HG02885 (cell line): ENCODE measurements around the gene CYP21A2.
"Not testable (repeated sequence)": the region's sequence is repeated elsewhere in the genome, so short reads cannot be mapped to it uniquely, and the experiment has no call there.

Experiments
- ATAC-seq: cut with Tn5 transposase; IDR thresholded peaks from one replicate; pipeline ENCODE4 v1.9.1; 2021; ENCODE audit warnings: mild to moderate bottlenecking; ENCODE audit not compliant: unreplicated experiment, poor library complexity

CYP21A2 gene

DNA sequence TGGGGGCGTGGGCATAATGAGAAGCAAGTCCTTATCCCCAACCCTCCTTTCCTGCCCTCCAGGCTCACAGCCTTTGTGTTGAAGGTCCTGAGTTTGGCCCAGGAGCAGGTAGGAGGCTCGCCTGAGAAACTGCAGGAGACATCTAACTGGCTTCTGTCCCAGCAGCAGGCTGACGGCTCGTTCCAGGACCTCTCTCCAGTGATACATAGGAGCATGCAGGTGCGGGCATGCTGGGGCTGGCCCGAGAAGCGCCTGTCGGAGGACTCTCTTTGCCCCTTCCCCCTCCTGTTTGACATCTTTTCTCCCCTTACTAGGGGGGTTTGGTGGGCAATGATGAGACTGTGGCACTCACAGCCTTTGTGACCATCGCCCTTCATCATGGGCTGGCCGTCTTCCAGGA is 9.6 kb upstream of the CYP21A2 start:
- not testable (repeated sequence) for ATAC-seq

- not testable (repeated sequence) for ATAC-seq
Measured at GRCh38 chr6:32029553-32029952, 8.7 kb upstream of the CYP21A2 start.

GRCh38 chr6:32035283-32036013 is 2.8 kb upstream of the CYP21A2 start:
- not testable (repeated sequence) for ATAC-seq

- ATAC-seq, result not testable (repeated sequence)
Measured at GRCh38 chr6:32037136-32037535, 1.1 kb upstream of the CYP21A2 start.

DNA sequence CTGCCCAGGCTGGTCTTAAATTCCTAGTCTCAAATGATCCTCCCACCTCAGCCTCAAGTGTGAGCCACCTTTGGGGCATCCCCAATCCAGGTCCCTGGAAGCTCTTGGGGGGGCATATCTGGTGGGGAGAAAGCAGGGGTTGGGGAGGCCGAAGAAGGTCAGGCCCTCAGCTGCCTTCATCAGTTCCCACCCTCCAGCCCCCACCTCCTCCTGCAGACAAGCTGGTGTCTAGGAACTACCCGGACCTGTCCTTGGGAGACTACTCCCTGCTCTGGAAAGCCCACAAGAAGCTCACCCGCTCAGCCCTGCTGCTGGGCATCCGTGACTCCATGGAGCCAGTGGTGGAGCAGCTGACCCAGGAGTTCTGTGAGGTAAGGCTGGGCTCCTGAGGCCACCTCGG is 663 bp downstream of the CYP21A2 start:
- not testable (repeated sequence) for ATAC-seq

DNA sequence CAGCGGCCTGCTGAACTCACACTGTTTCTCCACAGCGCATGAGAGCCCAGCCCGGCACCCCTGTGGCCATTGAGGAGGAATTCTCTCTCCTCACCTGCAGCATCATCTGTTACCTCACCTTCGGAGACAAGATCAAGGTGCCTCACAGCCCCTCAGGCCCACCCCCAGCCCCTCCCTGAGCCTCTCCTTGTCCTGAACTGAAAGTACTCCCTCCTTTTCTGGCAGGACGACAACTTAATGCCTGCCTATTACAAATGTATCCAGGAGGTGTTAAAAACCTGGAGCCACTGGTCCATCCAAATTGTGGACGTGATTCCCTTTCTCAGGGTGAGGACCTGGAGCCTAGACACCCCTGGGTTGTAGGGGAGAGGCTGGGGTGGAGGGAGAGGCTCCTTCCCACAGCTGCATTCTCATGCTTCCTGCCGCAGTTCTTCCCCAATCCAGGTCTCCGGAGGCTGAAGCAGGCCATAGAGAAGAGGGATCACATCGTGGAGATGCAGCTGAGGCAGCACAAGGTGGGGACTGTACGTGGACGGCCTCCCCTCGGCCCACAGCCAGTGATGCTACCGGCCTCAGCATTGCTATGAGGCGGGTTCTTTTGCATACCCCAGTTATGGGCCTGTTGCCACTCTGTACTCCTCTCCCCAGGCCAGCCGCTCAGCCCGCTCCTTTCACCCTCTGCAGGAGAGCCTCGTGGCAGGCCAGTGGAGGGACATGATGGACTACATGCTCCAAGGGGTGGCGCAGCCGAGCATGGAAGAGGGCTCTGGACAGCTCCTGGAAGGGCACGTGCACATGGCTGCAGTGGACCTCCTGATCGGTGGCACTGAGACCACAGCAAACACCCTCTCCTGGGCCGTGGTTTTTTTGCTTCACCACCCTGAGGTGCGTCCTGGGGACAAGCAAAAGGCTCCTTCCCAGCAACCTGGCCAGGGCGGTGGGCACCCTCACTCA is 1.4 kb downstream of the CYP21A2 start:
- not testable (repeated sequence) for ATAC-seq

GRCh38 chr6:32040299-32041049 is 2.3 kb downstream of the CYP21A2 start:
- ATAC-seq, result not testable (repeated sequence)

- not testable (repeated sequence) for ATAC-seq
Measured at GRCh38 chr6:32041050-32041321, 2.8 kb downstream of the CYP21A2 start.

- ATAC-seq, result not testable (repeated sequence)
Measured at GRCh38 chr6:32041385-32041784, 3.2 kb downstream of the CYP21A2 start.

DNA sequence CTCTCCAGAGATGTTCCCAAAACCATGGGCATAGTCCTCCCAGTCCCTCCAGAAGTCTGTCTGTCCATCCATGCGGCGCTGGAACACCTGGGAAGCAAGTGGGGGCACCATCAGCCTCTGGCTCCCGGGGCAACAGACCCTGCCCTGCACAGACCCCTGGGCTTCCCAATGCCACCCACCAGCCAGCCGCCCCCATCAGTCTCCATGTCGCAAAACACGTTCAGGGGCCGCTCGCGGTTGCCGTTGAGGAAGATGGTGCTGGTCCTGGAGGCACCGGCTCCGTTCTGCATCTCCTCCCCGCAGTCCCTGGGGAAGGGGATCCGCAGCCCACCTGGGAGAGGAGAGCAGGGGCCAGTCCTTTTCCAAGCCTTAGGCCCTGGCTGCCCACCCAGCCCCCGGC is 4.1 kb downstream of the CYP21A2 start:
- not testable (repeated sequence) for ATAC-seq

GRCh38 chr6:32043589-32044380 is 5.6 kb downstream of the CYP21A2 start:
- not testable (repeated sequence) for ATAC-seq

- ATAC-seq, result not testable (repeated sequence)
Measured at GRCh38 chr6:32044916-32045315, 6.7 kb downstream of the CYP21A2 start.

DNA sequence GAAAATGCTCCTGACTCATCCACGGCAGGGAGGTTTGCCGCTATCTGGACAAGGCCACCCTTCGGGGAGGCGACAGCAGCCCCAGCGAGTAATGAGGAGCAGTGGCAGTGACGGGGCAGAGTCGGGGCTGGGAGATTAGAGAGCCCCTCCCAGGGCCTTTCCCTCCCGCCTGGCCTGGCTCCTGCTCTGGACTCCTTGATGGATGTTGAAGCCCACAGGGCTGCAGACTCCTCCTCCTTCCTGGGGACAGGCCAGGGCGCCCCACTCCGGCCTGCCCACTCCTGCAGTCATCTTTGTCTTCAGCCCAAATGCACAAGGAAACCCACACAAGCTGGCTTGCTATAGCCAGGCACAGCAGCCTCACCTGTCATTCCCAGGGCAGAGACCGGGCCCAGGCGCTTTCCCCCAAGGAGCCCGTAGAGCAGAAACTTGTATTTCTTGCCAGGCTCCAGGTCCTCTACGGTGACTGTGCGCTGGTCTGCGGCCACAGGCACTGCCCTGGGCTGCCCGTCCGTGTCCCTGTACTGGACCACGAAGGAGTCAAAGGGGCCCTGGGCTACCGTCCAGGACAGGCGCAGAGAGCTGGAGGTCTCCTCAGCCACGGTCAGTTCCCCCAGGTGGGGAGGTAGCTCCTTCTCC is 7.7 kb downstream of the CYP21A2 start:
- no peak for ATAC-seq

DNA sequence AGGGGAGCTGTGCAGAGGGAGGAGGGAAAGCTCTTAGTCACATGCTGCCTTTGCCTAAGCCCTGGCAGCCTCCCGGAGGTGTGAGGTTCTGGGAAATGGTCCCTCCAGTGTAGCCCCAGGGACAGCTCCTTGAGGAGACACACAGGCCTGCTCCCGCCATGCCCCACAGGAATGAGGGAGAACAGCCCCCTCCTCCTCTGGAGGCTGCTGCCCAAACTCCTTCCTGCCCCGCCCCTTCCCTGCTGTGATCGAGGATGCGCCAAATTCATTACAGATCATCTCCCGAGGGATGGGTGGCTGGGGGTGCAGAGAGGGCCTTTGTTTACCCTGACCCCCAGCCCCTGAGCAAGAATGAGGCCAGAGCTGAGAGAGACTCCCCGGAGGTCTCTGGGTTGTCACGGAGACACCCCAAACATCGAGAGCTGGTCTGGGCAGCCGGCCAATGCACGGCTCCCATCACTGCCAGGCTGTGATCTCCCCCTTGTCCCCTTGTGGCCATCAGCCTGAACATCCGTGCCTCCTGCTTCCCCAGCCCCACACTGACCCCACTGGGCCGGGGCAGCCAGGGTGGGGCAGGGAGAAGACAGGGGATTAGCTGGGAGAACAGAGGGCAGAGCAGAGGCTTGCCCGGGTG is 8.4 kb downstream of the CYP21A2 start:
- no peak for ATAC-seq

DNA sequence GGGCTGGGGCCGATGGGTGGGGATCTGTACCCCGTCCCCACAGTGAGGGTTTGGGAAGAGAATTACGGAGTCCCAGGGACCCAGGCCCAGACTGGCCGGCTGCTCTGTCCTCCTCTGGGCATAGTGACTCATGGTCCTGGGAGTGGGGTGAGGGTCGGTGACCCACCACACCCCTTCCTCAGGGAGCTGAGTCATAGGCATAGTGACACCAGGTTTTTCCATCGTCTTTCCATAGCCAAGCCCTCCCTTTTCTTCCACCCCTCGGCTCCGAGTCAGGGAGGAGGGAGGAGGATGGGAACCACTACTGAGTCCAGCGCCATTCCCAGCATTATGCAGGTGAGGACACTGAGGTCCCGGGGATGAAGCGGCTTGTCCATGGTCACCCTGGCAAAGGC is 8.9 kb downstream of the CYP21A2 start:
- ATAC-seq, result no peak

DNA sequence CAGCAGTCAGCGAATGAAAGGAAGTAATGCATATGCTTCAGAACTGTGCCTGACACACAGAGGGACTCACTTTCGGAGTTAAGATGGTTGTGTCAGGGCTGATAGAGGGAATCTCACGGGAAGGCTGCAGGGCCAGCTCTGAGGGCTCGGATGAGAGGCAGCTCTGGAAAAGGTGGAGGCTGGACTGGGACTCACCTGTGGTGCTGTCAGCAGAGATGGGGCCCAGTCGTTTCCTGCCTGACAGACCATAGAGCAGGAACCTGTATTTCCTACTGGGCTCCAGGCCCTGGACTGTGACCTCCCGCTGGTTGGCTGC is 9.3 kb downstream of the CYP21A2 start:
- no peak for ATAC-seq

GRCh38 chr6:32047855-32048766 is 9.9 kb downstream of the CYP21A2 start:
- no peak for ATAC-seq

DNA sequence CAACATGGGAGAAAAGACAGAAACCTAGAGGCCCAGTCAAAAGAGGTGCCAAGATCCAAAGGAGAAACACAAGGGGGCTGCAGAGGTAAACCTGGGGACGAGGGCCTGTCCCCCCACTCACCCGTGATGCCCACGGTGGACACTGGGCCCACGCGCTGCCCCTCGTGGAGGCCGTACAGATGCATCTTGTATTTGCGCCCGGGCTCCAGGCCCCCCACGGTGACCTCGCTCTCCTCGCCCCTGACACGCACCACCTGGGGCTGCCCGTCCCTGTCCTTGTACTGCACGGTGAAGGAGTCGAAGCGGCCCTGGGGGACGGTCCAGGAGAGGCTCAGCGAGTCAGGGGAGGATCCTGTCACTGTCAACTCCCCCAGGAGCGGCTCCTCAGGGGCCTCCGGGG is 10.9 kb downstream of the CYP21A2 start:
- not testable (repeated sequence) for ATAC-seq
